GM21367 (cell line): Measurements from ENCODE around the gene SMARCB1.

Source experiments
- ATAC-seq: cut with Tn5 transposase; IDR thresholded peaks from one replicate; pipeline ENCODE4 v1.9.1; 2021; ENCODE audit not compliant: unreplicated experiment

SMARCB1 gene

DNA sequence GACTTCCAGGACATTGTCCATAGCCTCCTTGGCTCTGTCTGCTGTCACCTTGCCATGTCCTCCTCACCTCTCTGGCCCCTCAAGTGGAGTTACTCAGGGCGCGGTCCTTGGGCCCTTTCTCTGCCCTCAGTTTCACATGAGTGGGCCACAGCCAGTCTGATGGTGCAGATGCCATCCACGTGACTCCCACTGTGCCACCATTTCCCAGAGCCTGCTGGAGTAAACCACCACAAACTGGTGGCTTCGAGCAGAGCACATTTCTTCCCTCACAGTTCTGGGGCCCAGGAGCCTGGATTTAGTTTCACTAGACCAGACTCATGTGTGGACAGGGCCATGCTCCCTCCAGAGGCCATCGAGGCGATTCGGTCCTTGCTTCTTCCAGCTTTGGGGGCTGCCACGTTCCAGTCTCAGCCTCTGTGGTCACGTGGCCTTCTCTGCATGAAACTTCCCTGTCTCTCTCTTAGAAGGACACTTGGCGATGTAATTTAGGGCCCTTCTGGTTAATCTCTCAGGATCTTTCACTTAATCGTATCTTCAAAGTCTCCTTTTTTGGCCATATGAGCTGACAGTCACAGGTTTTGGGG is 14.6 kb downstream of the SMARCB1 start:
- no peak for ATAC-seq

- no peak for ATAC-seq
Observed at GRCh38 chr22:23801886-23802377, 15.2 kb downstream of the SMARCB1 start.

DNA sequence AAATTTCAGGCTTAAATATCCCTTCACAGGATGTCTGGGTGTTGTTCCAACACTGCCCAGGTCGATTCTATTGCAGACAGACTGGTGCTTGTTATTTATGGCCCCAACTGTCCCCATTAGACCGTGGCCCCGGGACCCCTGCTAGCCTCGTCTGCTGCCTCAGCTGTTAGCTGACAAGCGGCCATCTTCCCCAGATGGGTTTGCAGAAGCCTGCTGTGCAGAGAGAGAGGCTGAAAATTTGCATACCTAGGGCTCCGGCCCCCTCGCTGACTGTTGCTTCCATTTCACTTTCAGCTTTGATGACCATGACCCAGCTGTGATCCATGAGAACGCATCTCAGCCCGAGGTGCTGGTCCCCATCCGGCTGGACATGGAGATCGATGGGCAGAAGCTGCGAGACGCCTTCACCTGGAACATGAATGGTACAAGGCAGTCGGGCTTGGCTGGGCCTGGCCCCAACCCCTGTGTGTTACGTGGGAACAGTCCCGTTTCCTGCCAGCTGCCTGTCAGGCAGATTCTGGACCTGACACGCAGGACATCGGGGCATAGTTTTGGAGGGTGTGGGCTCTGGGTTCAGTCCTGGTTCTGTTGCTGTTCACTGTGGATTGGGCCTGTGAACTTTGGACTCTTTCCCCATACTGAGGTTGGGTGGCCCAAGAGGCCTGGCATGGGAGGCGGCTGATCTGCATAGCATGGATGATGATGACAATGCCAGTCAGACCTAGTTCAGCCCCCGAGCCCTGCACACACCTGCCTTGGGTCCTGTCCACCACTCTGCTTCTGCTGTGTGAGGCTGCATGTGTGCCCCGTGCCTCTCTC is 16.4 kb downstream of the SMARCB1 start:
- no peak for ATAC-seq

- ATAC-seq: no peak
Observed at GRCh38 chr22:23804781-23805291, 18.1 kb downstream of the SMARCB1 start.

GRCh38 chr22:23806837-23807236 is 20.1 kb downstream of the SMARCB1 start:
- no peak for ATAC-seq

GRCh38 chr22:23812378-23812777 is 25.6 kb downstream of the SMARCB1 start:
- no peak for ATAC-seq

- ATAC-seq: no peak
Observed at GRCh38 chr22:23815541-23816155, 28.9 kb downstream of the SMARCB1 start.

DNA sequence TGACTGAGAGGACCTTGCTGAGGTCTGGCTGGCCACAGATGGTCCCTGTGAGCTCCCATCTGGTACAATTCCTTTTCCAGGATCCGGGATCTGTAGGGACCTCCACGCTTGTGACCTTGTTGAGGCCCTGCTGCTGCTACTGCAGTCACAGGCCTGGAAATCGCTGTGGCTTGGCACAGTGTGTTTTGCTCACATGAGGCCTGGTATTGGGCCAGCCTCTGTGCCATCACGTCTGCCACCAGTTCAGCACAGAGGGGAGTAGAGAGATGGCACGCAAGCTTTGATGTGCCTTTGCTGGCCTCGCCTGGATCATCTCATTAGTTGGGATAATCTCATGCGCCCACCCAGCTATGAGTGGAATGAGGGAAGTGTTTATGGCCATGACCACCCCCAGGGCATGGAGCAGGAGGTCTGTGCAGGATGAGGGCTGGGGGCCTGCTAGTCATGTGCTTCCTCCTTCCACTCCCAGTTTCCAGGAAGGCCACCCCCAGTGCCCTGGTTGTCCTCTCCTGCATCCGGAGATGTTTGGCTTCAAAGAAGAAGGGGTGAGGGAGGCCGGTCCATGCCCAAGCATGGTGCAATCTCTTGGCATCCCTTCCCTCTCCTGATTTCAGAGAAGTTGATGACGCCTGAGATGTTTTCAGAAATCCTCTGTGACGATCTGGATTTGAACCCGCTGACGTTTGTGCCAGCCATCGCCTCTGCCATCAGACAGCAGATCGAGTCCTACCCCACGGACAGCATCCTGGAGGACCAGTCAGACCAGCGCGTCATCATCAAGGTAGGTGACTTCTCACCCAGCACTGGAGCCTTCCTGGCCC is 29.6 kb downstream of the SMARCB1 start:
- no peak for ATAC-seq

DNA sequence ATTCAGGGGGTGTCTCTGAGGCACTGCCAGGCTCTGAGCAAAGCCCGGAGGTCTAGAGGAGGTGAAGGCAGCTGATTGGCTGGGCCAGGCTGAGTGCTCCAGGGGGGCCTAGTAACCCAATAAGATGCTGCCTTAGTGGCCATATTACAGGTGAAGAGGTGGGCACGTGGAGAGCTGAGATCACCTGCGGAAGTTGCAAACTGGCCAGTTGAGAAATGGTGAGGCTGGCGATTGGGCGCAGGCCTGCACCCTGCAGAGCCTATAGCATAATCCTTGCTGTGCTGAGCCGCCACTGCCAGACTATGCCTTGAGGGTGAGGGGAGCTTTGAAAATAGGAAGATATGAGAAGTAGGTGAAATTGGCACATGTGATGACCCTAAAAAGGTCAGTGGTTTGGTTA is 30.4 kb downstream of the SMARCB1 start:
- no peak for ATAC-seq

DNA sequence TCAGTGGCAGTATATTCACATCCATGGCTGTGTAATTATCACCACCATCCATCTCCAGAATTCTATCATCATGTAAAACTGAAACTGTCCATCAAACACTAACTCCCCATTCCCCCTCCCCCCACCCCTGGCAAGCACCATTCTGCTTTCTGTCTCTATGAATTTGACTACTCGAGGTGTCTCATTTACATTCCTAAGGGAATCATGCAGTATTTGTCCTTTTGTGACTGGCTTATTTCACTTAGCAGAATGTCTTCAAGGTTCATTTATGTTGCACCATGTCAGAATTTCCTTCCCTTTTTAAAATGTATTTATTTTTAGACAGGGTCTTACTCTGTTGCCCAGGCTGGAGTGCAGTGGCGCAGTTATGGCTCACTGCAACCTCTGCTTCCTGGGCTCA is 31.8 kb downstream of the SMARCB1 start:
- ATAC-seq: no peak

- no peak for ATAC-seq
Observed at GRCh38 chr22:23820748-23821211, 34.0 kb downstream of the SMARCB1 start.

DNA sequence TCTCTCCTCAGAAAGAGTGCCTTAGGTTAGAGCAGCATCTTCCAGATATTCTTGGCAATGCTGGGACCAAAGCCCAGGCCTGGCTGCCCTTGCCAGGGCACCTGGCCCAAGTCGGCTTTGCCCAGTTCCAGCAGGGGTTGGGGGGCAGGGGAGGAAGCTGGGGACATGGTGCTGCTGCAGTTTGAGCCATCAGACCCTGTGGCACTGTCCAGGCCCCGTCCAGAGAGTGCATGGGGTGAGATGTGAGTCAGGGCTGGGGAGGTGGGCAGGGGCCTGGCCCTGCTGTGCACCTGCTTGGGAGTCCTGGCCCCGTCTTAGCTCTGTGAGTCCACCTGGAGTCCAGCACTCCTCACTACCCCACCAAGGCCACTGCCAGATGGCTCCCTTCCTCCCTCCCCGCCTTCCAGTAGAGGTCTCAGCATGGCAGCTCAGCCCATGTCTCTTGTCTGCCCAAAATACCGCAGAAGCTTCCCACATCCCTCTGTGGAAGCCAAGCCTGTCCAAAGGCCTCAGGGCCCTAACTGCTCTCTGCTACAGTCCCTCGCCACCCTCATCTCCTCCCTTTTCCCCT is 35.4 kb downstream of the SMARCB1 start:
- ATAC-seq: no peak

- ATAC-seq: no peak
Observed at GRCh38 chr22:23823331-23823791, 36.6 kb downstream of the SMARCB1 start.

GRCh38 chr22:23824476-23825245 is 37.9 kb downstream of the SMARCB1 start:
- ATAC-seq: no peak

DNA sequence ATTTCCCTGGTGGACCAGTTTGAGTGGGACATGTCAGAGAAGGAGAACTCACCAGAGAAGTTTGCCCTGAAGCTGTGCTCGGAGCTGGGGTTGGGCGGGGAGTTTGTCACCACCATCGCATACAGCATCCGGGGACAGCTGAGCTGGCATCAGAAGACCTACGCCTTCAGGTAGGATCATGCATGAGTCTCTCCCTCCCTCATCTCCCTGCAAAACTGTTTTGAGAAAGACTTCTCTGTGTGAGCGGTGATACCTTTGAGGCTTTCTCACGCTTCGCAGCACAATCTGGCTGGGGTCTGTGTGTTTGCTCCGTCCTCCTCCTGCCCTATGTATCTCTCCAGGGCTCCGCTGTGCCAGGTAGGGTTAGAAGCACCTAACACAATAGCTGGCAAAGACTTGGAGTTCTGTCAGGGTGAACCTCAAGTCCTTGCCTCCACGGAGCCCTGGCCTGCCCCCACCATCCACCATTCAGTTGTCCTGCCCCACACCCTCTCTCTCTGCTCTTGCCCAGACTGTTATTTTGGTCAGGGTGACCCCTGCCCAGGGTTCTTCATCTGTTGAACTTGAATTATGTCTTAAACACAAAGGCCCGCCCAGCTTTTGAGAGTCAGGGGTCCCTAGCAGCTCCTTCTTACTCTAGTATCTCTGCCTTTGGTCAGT is 38.6 kb downstream of the SMARCB1 start:
- no peak for ATAC-seq

GRCh38 chr22:23826510-23827350 is 40.0 kb downstream of the SMARCB1 start:
- ATAC-seq: no peak

- ATAC-seq: no peak
Observed at GRCh38 chr22:23827351-23827995, 40.7 kb downstream of the SMARCB1 start.
